Measurements from ENCODE around the gene DPH5. TPM values are rescaled to one million over a fixed set of nuclear protein-coding genes. Genes with fewer than 3 reads are reported as not detected.

DPH5 gene
- total and polyA plus RNA-seq, 10 of the 15 experiments (the other 5 are each of a cell fraction or from before 2014, with no cell fraction given), result 44.1 to 95.7 (median 66.4) TPM

DNA sequence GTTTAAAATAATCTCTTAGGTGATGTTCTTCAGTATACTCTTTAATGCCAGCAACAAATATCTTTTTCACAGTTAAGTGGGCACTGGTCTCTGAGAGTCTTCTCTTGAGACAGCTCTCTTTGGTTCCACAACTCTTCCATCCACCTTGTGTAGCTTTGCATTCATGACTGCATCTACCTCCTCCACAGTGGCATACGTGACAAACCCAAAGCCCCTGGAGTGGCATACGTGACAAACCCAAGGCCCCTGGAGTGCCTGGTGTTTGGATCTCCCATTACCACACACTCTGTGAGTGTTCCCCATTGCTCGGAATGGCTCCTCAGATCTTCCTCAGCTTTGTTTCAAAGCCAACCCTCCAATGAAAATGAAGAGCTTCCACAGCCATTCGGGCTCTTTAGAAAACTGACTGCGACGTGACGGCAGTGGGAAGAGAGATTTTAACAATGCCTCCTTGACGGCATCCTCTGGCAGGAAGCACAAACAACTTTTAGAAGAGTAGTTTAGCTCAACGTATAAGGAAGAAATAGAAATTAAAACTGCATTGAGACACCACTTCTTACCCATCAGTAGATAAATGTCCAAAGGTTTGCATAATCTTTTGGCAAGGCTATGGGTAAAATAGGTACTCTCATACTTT lies 83.9 kb downstream of the DPH5 start:
- in situ Hi-C loops (cut with MboI) (no loop called here), intact Hi-C loops (cut with micrococcal nuclease; ENCODE audit: unreplicated experiment) (no loop called here)
- no peak overlapping the region for H3K9ac ChIP-seq (ENCODE audit: control insufficient read depth, insufficient read depth, low read length)
- no peak overlapping the region for H2AFZ ChIP-seq (ENCODE audit: control insufficient read depth, low read depth, low read length)
- CTCF ChIA-PET, result interaction anchor here (1.5 to 2.8 kb wide), 4 partner anchors 14 to 345 kb away, joined by 3 to 10 read pairs (median 5); no protein-coding TSS in a partner anchor
- H3K27me3 ChIP-seq (replicated peaks in 1 of 2; ENCODE audit: control insufficient read depth in 2 of 2, insufficient read depth in 2 of 2, low read length in 1 of 2), result no peaks in the 10 kb centered on the region
- WGBS (ENCODE audit: insufficient coverage, insufficient replicate concordance, low lambda C conversion rate, missing lambda C conversion rate), result 98% methylated on average over 9 of the region's 9 CpGs
- no peak for TF ChIP-seq IKZF2 (IDR thresholded peaks at IDR 0.05)
- TF ChIP-seq SIX5 (IDR thresholded peaks at IDR 0.05; ENCODE audit: low read depth, low read length, severe bottlenecking), result no peak
- no peak for TF ChIP-seq CREB1 (IDR thresholded peaks at IDR 0.05; ENCODE audit: low read depth)
- TF ChIP-seq BACH1 (IDR thresholded peaks at IDR 0.05; ENCODE audit: borderline replicate concordance), result no peak
- no peak for TF ChIP-seq NBN (IDR thresholded peaks at IDR 0.05)
- RAD21 ChIA-PET (ENCODE audit: unreplicated experiment), result no interaction called here
- H3K79me2 ChIP-seq (ENCODE audit: control insufficient read depth, insufficient read depth, low read length), result no peaks in the 10 kb centered on the region; the same call in 1 of the 2 replicates
- no peak overlapping the region for H3K4me2 ChIP-seq (ENCODE audit: control insufficient read depth, insufficient read depth)
- no peaks in the 10 kb centered on the region for H3K4me1 ChIP-seq (ENCODE audit: control insufficient read depth, insufficient read depth, low read length)
- FAIRE-seq, result no peak
- no peak for ATAC-seq
- H4K20me1 ChIP-seq (ENCODE audit: control insufficient read depth, insufficient read depth), result no peaks in the 10 kb centered on the region
- H3K9me3 ChIP-seq (replicated peaks; ENCODE audit: control insufficient read depth, insufficient read depth, low read length), result no peaks in the 10 kb centered on the region
- H3K36me3 ChIP-seq (ENCODE audit: control insufficient read depth in 2 of 2, insufficient read depth in 2 of 2, low read length in 1 of 2), result peaks cover 3 to 14% of the 10 kb centered on the region in 2 experiments
- DNase-seq (ENCODE audit: low read depth, low spot score), result no peak
- SMC1A ChIA-PET (ENCODE audit: uncharacterized antibody, unreplicated experiment), result interaction anchor here (1.3 to 4.4 kb wide), 4 partner anchors 15 to 33 kb away, joined by 3 to 17 read pairs (median 4); no protein-coding TSS in a partner anchor
- no TSS peak for BruUV-seq (replicated peaks)
- POLR2A ChIA-PET, result no interaction called here
- H3K27ac ChIP-seq (ENCODE audit: control insufficient read depth, insufficient read depth), result no peak overlapping the region
- H3K4me3 ChIP-seq, result no peak overlapping the region

DNA sequence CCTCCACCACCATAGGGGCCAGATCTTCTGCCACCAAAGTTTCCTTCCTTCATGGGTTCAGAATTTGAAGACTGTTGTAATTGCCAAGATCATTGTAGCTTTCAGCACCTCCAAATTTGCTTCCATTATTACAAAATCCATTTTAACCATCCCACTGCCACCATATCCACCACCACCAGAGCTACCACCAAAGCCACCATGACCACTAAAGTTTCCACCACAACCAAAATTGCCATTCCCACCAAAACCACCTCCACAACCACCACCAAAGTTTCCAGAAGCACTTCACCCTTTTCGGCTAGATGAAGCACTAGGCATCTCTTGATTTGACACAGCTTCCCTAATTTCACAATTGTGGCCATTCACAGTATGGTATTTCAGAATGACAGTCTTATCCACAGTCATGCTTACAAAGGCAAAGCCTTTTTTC lies 84.5 kb downstream of the DPH5 start:
- Histone ChIP-seq H3K27me3 (replicated peaks in 1 of 2; ENCODE audit: control insufficient read depth in 2 of 2, insufficient read depth in 2 of 2, low read length in 1 of 2) (no peaks in the 10 kb centered on the region), H3K9me3 (replicated peaks; ENCODE audit: control insufficient read depth, insufficient read depth, low read length) (no peaks in the 10 kb centered on the region), H3K9ac (ENCODE audit: control insufficient read depth, insufficient read depth, low read length) (no peak overlapping the region), H3K4me2 (ENCODE audit: control insufficient read depth, insufficient read depth) (no peak overlapping the region), H4K20me1 (ENCODE audit: control insufficient read depth, insufficient read depth) (no peaks in the 10 kb centered on the region), H3K79me2 (ENCODE audit: control insufficient read depth, insufficient read depth, low read length) (no peaks in the 10 kb centered on the region; the same call in 1 of the 2 replicates), H3K27ac (ENCODE audit: control insufficient read depth, insufficient read depth) (no peak overlapping the region), H3K4me1 (ENCODE audit: control insufficient read depth, insufficient read depth, low read length) (no peaks in the 10 kb centered on the region), H3K4me3 (no peak overlapping the region), H3K36me3 (ENCODE audit: control insufficient read depth in 2 of 2, insufficient read depth in 2 of 2, low read length in 1 of 2) (peaks cover 3 to 14% of the 10 kb centered on the region in 2 experiments), H2AFZ (ENCODE audit: control insufficient read depth, low read depth, low read length) (no peak overlapping the region)
- ChIA-PET RAD21 (ENCODE audit: unreplicated experiment) (interaction anchor here (1.0 to 1.1 kb wide), 2 partner anchors 11 to 13 kb away, joined by 3 read pairs; no protein-coding TSS in a partner anchor), POLR2A (no interaction called here), CTCF (interaction anchor here (1.4 to 3.2 kb wide), 5 partner anchors 12 to 347 kb away, joined by 3 to 11 read pairs (median 5); no protein-coding TSS in a partner anchor), SMC1A (ENCODE audit: uncharacterized antibody, unreplicated experiment) (interaction anchor here (1.3 to 4.4 kb wide), 4 partner anchors 15 to 33 kb away, joined by 3 to 17 read pairs (median 4); no protein-coding TSS in a partner anchor)
- FAIRE-seq (no peak), DNase-seq (ENCODE audit: low read depth, low spot score) (peak; percentile 8), ATAC-seq (peak; percentile 60)
- in situ Hi-C loops (cut with MboI) (no loop called here), intact Hi-C loops (cut with micrococcal nuclease; ENCODE audit: unreplicated experiment) (no loop called here)
- WGBS (ENCODE audit: insufficient coverage, insufficient replicate concordance, low lambda C conversion rate, missing lambda C conversion rate), result 0% methylated on average over 1 of the region's 1 CpG
- BruUV-seq (replicated peaks), result no TSS peak
- TF ChIP-seq EZH2 (IDR thresholded peaks at IDR 0.05; ENCODE audit: borderline replicate concordance, control insufficient read depth, low read depth, low read length) (peak; percentile 96; the same call in 1 of the 2 replicates), NR2C1 (IDR thresholded peaks at IDR 0.05) (no peak), ZBED1 (IDR thresholded peaks at IDR 0.05; ENCODE audit: borderline replicate concordance) (peak; percentile 54; the same call in 1 of the 2 replicates), YY1 (IDR thresholded peaks at IDR 0.05; ENCODE audit: low read depth, low read length) (no peak), IKZF2 (IDR thresholded peaks at IDR 0.05) (peak; percentile 47 to 81), NFIC (IDR thresholded peaks at IDR 0.05; ENCODE audit: low read depth, low read length) (peak; percentile 92)
- TF ChIP-seq, protein P1, sequence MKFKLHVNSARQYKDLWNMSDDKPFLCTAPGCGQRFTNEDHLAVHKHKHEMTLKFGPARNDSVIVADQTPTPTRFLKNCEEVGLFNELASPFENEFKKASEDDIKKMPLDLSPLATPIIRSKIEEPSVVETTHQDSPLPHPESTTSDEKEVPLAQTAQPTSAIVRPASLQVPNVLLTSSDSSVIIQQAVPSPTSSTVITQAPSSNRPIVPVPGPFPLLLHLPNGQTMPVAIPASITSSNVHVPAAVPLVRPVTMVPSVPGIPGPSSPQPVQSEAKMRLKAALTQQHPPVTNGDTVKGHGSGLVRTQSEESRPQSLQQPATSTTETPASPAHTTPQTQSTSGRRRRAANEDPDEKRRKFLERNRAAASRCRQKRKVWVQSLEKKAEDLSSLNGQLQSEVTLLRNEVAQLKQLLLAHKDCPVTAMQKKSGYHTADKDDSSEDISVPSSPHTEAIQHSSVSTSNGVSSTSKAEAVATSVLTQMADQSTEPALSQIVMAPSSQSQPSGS (IDR thresholded peaks at IDR 0.05; ENCODE audit: low read length), result peak; percentile 67; the same call in 1 of the 2 replicates
- TF ChIP-seq, protein P2, sequence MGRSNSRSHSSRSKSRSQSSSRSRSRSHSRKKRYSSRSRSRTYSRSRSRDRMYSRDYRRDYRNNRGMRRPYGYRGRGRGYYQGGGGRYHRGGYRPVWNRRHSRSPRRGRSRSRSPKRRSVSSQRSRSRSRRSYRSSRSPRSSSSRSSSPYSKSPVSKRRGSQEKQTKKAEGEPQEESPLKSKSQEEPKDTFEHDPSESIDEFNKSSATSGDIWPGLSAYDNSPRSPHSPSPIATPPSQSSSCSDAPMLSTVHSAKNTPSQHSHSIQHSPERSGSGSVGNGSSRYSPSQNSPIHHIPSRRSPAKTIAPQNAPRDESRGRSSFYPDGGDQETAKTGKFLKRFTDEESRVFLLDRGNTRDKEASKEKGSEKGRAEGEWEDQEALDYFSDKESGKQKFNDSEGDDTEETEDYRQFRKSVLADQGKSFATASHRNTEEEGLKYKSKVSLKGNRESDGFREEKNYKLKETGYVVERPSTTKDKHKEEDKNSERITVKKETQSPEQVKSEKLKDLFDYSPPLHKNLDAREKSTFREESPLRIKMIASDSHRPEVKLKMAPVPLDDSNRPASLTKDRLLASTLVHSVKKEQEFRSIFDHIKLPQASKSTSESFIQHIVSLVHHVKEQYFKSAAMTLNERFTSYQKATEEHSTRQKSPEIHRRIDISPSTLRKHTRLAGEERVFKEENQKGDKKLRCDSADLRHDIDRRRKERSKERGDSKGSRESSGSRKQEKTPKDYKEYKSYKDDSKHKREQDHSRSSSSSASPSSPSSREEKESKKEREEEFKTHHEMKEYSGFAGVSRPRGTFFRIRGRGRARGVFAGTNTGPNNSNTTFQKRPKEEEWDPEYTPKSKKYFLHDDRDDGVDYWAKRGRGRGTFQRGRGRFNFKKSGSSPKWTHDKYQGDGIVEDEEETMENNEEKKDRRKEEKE (IDR thresholded peaks at IDR 0.05), result no peak

Measured in GM12878 (cell line).